Right lobe of liver (tissue), 6 donors: ENCODE data around the gene ELL. TPM values are rescaled to one million over a fixed set of nuclear protein-coding genes. Genes with fewer than 3 reads are reported as not detected.
"Not testable (repeated sequence)": the region's sequence is repeated elsewhere in the genome, so short reads cannot be mapped to it uniquely, and the experiment has no call there.

Source experiments
- ATAC-seq, 4 donors: fragments of 200-7000 bp; cut with Tn5 transposase; one replicate each; pipeline ENCODE4 v1.9.1; 2020; ENCODE audit warnings: mild to moderate bottlenecking in 4 of 4, moderate library complexity in 4 of 4
- DNase-seq, 3 donors: peaks; one replicate each; pipeline ENCODE4 v3.0.0-alpha.2; 2020
- H3K27ac ChIP-seq, 3 donors: fragments of 200-600 bp; one replicate each; pipeline ENCODE4 v1.8.0; 2022
- H3K27me3 ChIP-seq, 2 donors: fragments of 200-600 bp; one replicate each; pipeline ENCODE4 v1.8.0; 2022
- H3K36me3 ChIP-seq, 4 donors: fragments of 200-600 bp; sonication (generic) in 1 of 4; one replicate each; pipeline versions ENCODE4 v1.5.1 to v1.8.0; 2017 to 2022; ENCODE audit warnings: control low read depth in 1 of 4
- H3K4me1 ChIP-seq, 4 donors: fragments of 200-600 bp; sonication (generic) in 1 of 4; one replicate each; pipeline versions ENCODE4 v1.5.1 to v1.8.0; 2017 to 2022; ENCODE audit warnings: control low read depth in 1 of 4
- H3K4me3 ChIP-seq, 3 donors: fragments of 200-600 bp; one replicate each; pipeline ENCODE4 v1.8.0; 2022
- H3K9me3 ChIP-seq, 4 donors: fragments of 200-600 bp; sonication (generic) in 1 of 4; one replicate each; pipeline versions ENCODE4 v1.5.1 to v1.8.0; 2017 to 2022; ENCODE audit warnings: control low read depth in 1 of 4
- POLR2A ChIP-seq: fragments of 450-650 bp; IDR thresholded peaks from one replicate; pipeline ENCODE4 v1.6.1; 2017; ENCODE audit warnings: antibody characterized with exemption, mild to moderate bottlenecking
- WGBS: methylation state at CpG from one replicate; pipeline ENCODE4 v1.1.6; 2018; ENCODE audit warnings: low coverage, low lambda C conversion rate; ENCODE audit not compliant: insufficient coverage; ENCODE audit errors: missing lambda C conversion rate; 5-methylcytosine and 5-hydroxymethylcytosine counted together
- intact Hi-C, 2 donors: fragments of 100-400 bp; cut with DNase I; formaldehyde crosslinking; loops; one replicate each; pipeline versions ENCODE4 v1.11.2 to v1.14.1; 2022
- total RNA-seq, 6 experiments: library from RNA; depleted of rRNA in 2 of 6; stranded (reverse); fragments of >200 nt in 2 of 6; fragmentation: NEBNext Ultra II Directional in 3 of 6; extraction: Animal tissue kit (Norgen Biotek cat#: 25700) in 3 of 6; gene quantifications; one replicate each; pipeline versions ENCODE4 v1.1.0 to v1.2.4, GENCODE V29; 2016 to 2023
- TF ChIP-seq, protein P1 (sequence below), 4 donors: fragments of 200-600 bp in 3 of 4; fragments of 450-650 bp in 1 of 4; IDR thresholded peaks; one replicate each; pipeline versions ENCODE4 v1.5.1 to v1.8.0; 2016 to 2022; ENCODE audit warnings: antibody characterized with exemption in 4 of 4, mild to moderate bottlenecking in 2 of 4
- donor health status: DM: no; HTN: yes; CAD: no.
- donor health status: DM: no; HTN: no; CAD: no.
- donor health status: DM: no; HTN: no; CAD: no.
- donor health status: DM: no; HTN: yes; CAD: no.
- donor health status: DM: no; HTN: yes; CAD: no.

The ELL gene
- total RNA-seq, 6 experiments from 2014 or later, result 5.3 to 11.9 (median 8.6) TPM

DNA sequence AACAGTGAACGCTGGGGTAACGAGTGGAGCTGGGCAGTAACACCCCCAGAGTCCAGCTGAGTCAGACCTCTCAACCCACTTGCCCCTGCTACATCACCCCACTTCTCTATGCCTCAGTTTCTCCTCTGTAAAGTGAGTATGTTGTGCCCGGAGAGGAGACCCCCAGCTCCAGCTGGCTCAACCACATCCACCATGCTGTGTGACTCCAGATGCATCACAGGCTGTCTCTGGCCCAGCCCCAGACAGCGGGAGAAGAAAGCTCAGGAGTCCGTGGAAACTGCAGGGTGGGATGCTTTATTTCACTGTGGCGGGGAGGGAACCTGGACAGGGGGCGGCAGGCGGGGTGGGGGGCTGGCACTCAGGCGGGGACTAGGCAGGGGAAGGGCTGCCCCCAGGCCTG lies 9.6 kb upstream of the ELL start:
- WGBS, result 80% methylated on average over 1 of the region's 9 CpGs
- Histone ChIP-seq H3K27me3 (no peaks in the 10 kb centered on the region), H3K27ac (no peak overlapping the region), H3K36me3 (peaks cover 0 to 33% (median 2%) of the 10 kb centered on the region in 4 donors), H3K9me3 (no peaks in the 10 kb centered on the region), H3K4me1 (no peaks in the 10 kb centered on the region), H3K4me3 (no peak overlapping the region)
- ATAC-seq (no peak), DNase-seq (no peak)
- TF ChIP-seq POLR2A, result no peak
- TF ChIP-seq, protein P1, sequence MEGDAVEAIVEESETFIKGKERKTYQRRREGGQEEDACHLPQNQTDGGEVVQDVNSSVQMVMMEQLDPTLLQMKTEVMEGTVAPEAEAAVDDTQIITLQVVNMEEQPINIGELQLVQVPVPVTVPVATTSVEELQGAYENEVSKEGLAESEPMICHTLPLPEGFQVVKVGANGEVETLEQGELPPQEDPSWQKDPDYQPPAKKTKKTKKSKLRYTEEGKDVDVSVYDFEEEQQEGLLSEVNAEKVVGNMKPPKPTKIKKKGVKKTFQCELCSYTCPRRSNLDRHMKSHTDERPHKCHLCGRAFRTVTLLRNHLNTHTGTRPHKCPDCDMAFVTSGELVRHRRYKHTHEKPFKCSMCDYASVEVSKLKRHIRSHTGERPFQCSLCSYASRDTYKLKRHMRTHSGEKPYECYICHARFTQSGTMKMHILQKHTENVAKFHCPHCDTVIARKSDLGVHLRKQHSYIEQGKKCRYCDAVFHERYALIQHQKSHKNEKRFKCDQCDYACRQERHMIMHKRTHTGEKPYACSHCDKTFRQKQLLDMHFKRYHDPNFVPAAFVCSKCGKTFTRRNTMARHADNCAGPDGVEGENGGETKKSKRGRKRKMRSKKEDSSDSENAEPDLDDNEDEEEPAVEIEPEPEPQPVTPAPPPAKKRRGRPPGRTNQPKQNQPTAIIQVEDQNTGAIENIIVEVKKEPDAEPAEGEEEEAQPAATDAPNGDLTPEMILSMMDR (IDR thresholded peaks at IDR 0.05), result no peak
- intact Hi-C loops, result no loop called here

DNA sequence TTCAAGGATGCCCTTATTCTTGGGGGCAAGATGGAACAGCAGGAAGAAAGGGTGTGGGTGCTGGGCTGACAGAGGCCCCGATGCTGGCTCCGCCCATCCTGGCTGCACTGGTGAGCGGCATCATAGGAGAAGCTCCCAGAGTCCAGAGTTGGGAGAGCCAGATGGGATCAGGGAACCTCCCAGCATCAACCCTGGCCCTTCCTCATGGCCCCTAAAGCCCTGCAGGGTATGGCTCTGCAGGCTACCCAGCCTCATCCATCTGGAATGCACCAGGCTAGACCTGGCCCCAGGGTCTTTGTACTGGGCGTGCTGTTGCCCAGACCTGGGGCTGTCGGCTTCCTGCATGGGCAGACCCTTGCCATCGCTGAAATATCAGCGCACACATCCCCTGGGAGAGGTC lies 7.9 kb upstream of the ELL start:
- no peak for DNase-seq
- H3K36me3 ChIP-seq, result peaks cover 0 to 23% (median 2%) of the 10 kb centered on the region in 4 donors
- H3K27ac ChIP-seq, result no peak overlapping the region
- H3K9me3 ChIP-seq, result no peaks in the 10 kb centered on the region
- no peak overlapping the region for H3K4me3 ChIP-seq
- TF ChIP-seq POLR2A, result no peak
- TF ChIP-seq, protein P1 (IDR thresholded peaks at IDR 0.05), result no peak
- H3K4me1 ChIP-seq, result no peaks in the 10 kb centered on the region
- ATAC-seq, result peak in 3 of 4 donors; percentile 14 to 42 (median 28)
- H3K27me3 ChIP-seq, result no peaks in the 10 kb centered on the region
- intact Hi-C loops, result no loop called here
- no CpG with 5 or more reads among the region's 7 CpGs for WGBS

DNA sequence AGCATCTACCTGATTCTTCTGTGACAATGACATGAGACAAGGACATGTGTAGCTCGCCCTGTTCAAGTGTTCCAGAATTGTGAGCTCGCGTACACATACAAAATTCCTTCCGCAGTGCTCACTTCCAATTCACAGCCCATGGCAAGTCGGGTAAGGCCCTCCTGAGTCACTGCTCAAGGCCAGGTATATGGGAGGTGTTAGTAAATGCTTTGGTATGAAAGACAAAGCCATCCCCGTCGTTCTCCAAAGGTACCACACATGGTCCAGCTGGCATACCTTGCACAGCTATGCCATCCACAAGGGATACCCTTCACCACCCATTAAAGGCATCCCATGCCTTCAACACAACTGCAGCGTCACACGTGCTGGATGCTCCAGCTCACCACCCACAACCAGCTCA lies 4.4 kb upstream of the ELL start:
- no peak overlapping the region for H3K4me3 ChIP-seq
- 83% methylated on average over 6 of the region's 9 CpGs for WGBS
- no peak for TF ChIP-seq POLR2A
- TF ChIP-seq, protein P1 (IDR thresholded peaks at IDR 0.05), result no peak
- H3K27ac ChIP-seq, result no peak overlapping the region
- intact Hi-C loops, result no loop called here
- no peaks in the 10 kb centered on the region for H3K4me1 ChIP-seq
- no peaks in the 10 kb centered on the region for H3K27me3 ChIP-seq
- H3K9me3 ChIP-seq, result no peaks in the 10 kb centered on the region
- peaks cover 0 to 2% (median under 1%) of the 10 kb centered on the region in 4 donors for H3K36me3 ChIP-seq
- DNase-seq (no peak), ATAC-seq (no peak)

DNA sequence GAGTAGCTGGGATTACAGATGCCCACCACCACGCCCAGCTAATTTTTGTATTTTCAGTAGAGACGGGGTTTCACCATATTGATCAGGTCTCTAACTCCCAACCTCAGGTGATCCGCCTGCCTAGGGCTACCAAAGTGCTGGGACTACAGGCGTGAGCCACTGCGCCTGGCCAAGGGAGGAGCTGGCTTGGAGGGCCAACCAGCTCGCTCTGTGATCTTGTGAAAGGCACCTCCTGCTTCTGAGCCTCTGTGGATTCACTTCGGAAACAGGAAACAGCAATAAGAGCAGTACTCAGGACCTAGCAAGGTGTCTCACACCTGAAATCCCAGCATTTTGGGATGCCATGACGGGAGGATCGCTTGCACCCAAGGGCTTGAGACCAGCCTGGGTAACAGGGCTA lies 2.0 kb upstream of the ELL start:
- Histone ChIP-seq H3K4me3 (no peak overlapping the region), H3K27ac (peak overlapping the region in 1 of 3 donors; percentile 41), H3K27me3 (no peaks in the 10 kb centered on the region), H3K4me1 (peaks cover 0 to 13% (median 7%) of the 10 kb centered on the region in 4 donors), H3K36me3 (no peaks in the 10 kb centered on the region), H3K9me3 (no peaks in the 10 kb centered on the region)
- 81% methylated on average over 3 of the region's 9 CpGs for WGBS
- TF ChIP-seq, protein P1 (IDR thresholded peaks at IDR 0.05), result no peak
- TF ChIP-seq POLR2A, result no peak
- DNase-seq, result no peak
- no peak for ATAC-seq
- intact Hi-C loops, result no loop called here

DNA sequence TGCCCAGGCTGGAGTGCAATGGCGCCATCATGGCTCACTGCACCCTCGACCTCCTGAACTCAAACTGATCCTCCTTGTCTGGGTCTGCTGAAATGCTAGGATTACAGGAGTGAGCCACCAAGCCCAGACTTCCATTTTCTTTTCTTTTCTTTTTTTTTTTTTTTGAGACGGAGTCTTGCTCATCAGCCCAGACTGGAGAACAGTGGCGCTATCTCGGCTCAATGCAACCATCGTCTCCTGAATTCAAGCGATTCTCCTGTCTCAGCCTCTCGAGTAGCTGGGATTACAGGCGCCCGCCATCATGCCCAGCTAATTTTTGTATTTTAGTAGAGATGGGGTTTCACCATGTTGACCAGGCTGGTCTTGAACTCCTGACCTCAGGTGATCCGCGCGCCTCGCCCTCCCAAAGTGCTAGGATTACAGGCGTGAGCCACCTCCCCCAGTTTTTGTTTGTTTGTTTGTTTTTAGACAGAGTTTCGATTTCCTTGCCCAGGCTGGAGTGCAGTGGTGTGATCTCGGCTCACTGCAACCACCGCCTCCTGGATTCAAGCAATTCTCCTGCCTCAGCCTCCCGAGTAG lies 1.1 kb upstream of the ELL start:
- WGBS, result 37% methylated on average over 16 of the region's 19 CpGs
- H3K27me3 ChIP-seq, H3K36me3 ChIP-seq, intact Hi-C loops, ATAC-seq, H3K9me3 ChIP-seq, DNase-seq: not testable (repeated sequence)
- peak overlapping the region in 2 of 3 donors; percentile 37 to 41 for H3K27ac ChIP-seq
- H3K4me1 ChIP-seq, result peaks cover 0 to 21% (median 7%) of the 10 kb centered on the region in 4 donors
- peak overlapping the region in 1 of 3 donors; percentile 11 for H3K4me3 ChIP-seq
